AG09309 (cell line): Measurements from ENCODE around the gene KCNN2.
"Not testable (repeated sequence)": the region's sequence is repeated elsewhere in the genome, so short reads cannot be mapped to it uniquely, and the experiment has no call there.

ENCODE experiments used
- DNase-seq: peaks from one replicate; pipeline ENCODE4 v3.0.0-alpha.2; 2010; ENCODE audit warnings: low read depth
- H3K4me3 ChIP-seq: 2 replicates; pipeline ENCODE4 v1.5.1; 2011; ENCODE audit warnings: mild to moderate bottlenecking, low read depth, low read length, moderate library complexity; ENCODE audit not compliant: control insufficient read depth
- TF ChIP-seq, protein P1 (sequence below): IDR thresholded peaks from 2 replicates; pipeline ENCODE4 v1.5.1; 2011; ENCODE audit warnings: mild to moderate bottlenecking, low read depth, low read length, inconsistent platforms; ENCODE audit not compliant: insufficient read depth, control insufficient read depth; ENCODE audit errors: missing control alignments

The KCNN2 gene

DNA sequence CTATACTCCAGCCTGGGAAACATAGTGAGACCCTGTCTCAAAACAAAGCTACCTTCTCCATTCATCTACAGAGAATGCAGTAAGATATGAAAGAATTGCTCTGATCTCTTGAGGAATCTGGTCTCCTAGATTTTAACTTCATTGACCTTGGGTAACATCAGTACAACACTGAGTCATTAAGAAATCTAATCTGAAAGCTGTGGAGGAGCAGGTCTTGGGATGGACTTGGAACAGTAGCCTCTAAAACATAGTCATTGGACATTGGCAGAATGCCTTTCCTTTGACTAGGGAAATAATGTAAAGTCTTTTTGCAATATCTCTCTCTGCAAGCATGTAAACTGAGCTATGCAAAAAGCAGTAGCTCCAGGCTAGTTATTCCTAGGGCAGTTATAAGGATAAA, 58.1 kb downstream of the KCNN2 start:
- TF ChIP-seq, protein P1, sequence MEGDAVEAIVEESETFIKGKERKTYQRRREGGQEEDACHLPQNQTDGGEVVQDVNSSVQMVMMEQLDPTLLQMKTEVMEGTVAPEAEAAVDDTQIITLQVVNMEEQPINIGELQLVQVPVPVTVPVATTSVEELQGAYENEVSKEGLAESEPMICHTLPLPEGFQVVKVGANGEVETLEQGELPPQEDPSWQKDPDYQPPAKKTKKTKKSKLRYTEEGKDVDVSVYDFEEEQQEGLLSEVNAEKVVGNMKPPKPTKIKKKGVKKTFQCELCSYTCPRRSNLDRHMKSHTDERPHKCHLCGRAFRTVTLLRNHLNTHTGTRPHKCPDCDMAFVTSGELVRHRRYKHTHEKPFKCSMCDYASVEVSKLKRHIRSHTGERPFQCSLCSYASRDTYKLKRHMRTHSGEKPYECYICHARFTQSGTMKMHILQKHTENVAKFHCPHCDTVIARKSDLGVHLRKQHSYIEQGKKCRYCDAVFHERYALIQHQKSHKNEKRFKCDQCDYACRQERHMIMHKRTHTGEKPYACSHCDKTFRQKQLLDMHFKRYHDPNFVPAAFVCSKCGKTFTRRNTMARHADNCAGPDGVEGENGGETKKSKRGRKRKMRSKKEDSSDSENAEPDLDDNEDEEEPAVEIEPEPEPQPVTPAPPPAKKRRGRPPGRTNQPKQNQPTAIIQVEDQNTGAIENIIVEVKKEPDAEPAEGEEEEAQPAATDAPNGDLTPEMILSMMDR: no peak
- H3K4me3 ChIP-seq: no peak overlapping the region
- DNase-seq: peak; percentile 11

DNA sequence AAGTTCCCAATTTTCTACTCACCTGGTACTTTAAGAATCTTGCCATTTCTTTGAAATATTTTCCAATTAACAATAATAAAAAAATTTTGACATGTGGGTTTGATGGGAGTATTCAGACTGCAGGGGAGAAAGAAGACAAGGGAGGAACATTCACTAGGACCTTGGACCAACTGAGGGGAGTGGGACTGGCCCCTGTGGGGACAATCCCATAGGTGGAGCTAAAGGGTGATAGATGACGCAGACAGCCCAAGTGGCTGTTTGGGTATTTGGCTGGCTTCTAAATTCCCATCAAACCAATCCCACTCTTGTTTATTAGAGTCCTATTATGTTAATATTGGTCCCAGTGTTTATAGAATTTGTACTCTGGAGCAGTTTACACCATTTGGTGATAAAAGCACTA, 65.3 kb downstream of the KCNN2 start:
- H3K4me3 ChIP-seq: no peak overlapping the region
- TF ChIP-seq, protein P1: no peak
- no peak for DNase-seq

DNA sequence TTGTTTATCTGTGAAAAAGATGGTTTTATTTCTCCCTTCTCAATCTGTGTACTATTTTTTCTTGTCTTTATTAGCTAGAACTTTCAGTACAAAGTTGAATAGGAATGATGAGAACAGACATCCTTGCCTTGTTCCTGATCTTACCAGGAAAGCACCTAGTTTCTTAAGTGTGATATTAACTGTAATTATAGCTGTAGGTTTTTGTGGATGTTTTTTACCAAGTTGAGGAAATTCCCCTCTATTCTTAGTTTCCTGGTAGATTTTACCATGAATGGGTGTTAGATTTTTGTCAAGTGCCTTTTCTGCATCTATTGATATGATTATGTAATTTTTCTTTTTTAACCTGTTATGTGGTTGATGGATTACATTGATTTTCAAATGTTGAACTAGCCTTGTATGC, 68.7 kb downstream of the KCNN2 start:
- TF ChIP-seq, protein P1: no peak
- no peak for DNase-seq

DNA sequence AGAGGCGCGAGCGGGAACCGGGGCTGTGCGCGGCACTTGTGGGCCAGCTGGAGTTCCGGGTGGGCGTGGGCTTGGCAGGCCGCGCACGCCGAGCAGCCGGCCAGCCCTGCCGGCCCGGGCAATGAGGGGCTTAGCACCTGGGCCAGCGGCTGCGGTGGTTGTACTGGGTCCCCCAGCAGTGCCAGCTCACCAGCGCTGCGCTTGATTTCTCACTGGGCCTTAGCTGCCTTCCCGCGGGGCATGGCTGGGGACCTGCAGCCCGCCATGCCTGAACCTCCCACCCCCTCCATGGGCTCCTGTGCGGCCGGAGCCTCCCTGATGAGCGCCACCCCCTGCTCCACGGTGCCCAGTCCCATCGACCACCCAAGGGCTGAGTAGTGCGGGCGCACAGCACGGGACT, 70.8 kb downstream of the KCNN2 start:
- not testable (repeated sequence) for H3K4me3 ChIP-seq, DNase-seq

More for the DNA sequence above, 68.7 kb downstream of the KCNN2 start:
- no peak overlapping the region for H3K4me3 ChIP-seq

DNA sequence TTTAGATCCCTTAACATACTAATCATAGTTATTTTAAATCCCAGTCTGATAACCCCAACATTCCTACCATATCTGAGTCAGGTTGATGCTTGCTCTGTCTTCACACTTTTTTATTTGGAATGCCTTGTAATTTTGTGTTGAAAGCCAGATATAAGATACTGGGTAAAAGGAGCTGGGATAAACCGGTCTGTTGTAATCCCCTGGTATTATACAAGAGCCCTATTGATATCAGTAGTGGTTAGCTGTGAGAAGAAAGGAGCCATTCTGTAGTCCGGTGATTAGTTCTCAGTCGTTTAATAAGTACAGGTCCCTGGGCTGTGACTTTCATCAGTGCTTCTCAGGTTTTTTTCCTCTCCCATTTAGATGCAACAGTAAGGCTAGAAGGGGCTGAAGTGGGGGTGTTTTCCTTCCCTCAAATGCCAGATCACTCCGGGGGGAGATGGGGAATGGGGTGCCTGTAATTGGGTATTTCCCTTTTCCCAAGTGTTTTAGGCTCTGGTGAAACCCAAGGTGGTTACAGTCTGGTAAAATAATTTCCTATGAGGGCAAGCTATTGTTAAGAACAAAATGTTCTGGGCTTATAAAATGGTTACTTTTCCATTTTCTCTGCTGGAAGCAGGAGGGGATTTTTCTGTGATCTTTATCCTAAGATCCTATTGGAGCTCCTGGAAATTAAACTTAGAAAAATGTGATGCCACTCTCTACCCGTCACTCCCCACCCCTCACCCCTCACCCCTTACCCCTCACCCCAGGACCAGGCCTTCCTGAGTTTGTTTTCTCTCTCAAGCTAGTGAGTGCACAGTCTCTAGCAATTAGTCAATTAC, 72.7 kb downstream of the KCNN2 start:
- DNase-seq: no peak
- TF ChIP-seq, protein P1: no peak

GRCh38 chr5:114435220-114435481, 73.3 kb downstream of the KCNN2 start:
- TF ChIP-seq, protein P1: no peak
- no peak overlapping the region for H3K4me3 ChIP-seq
- DNase-seq: no peak

More for the DNA sequence above, 72.7 kb downstream of the KCNN2 start:
- no peak overlapping the region for H3K4me3 ChIP-seq

GRCh38 chr5:114435885-114436299, 74.0 kb downstream of the KCNN2 start:
- H3K4me3 ChIP-seq: no peak overlapping the region
- TF ChIP-seq, protein P1: no peak
- DNase-seq: no peak
